Activated naive CD4-positive, alpha-beta T cell (primary cell): Measurements from ENCODE around the gene COL19A1.

Source experiments
- DNase-seq, 4 experiments: peaks; one replicate each; lab custom pipeline; 2025; lab: John Stamatoyannopoulos, UW

The COL19A1 gene

DNA sequence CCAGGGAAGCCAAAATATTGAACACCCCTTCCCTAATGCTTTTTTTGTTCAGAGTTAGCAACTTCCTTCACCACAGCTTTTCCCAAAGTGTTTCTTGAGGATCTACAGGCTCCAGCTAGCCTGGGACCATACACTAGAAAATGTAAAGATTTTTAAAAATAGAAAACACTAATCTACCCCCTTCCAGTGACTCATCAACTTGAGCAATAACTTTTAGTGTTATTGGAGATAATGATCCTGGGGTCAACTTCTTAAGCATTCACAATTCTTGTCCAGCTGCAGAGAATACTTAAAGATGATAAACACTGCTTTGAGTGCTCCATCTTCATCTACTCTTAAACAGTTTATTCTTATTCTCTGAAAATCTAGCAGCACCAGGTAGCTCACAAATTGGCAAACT lies 304.9 kb downstream of the COL19A1 start:
- no peak for DNase-seq

DNA sequence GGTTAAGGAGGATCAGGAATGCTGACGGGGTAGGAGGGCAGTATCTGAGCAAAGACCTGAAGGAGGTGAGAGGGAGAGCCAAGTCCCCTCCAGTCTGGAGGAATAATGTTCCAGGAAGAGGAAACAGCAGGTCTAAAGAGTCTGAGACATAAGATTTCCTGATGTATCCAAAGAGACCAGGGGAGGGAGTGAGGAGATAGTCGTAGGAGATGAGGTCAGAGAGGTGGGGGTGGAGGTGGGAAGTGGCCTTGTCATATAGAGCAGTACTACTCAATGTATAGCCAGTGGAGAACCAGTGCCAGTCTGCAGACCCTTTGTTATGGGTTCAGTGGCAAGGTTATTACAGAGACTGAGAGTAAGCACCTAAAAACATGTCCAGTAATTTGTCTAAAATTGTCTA lies 305.9 kb downstream of the COL19A1 start:
- no peak for DNase-seq

DNA sequence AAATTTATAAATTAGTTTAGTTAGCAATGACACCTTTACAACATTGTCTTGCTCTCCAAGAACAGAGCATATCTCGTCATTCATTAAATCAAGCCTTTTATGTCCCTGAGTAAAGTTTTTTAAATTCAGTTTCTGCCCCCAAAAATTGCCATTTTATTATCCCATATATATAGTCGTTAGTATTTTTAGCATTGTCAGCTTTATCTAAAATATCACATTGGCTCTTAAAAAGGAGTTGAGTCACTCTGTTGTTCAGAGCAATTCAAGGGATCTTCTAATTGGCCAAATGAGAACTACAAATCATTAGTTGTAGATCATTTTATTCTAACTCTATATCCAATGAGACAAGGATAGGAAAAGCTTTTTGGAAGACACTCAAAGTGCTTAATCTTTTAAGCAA lies 309.4 kb downstream of the COL19A1 start:
- DNase-seq, result no peak

DNA sequence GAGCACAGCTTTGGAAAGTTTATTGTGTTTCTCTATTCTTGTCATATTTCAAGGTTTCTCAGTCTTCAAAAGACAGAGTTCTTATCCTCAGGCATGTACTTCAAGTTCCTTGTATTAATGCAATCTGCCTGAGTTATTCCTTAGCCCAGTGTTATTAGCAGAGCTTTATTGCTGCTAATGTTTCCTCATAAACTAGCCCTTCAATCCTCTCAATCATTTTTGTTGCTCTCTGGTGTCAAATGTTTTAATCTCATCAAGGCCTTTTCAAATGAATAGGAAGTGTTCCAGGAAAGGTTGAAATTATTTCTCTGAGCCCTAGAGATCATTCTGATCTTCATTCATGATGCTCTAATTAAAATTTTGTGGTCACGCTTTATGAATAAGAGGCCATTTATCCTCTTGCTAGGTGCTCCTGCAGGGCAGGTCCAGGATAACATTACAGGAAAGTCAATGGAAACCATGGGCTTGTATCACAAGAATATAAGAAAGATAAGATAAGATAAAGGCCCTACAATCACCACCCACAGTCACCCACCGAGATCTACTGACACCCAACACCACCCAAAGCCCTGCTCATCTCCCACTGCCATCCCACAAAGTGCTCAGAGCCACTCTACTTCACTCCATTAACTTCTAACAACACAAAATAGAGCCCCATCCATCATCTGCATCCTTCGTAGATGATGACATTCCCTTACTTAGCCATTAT lies 310.6 kb downstream of the COL19A1 start:
- no peak for DNase-seq

DNA sequence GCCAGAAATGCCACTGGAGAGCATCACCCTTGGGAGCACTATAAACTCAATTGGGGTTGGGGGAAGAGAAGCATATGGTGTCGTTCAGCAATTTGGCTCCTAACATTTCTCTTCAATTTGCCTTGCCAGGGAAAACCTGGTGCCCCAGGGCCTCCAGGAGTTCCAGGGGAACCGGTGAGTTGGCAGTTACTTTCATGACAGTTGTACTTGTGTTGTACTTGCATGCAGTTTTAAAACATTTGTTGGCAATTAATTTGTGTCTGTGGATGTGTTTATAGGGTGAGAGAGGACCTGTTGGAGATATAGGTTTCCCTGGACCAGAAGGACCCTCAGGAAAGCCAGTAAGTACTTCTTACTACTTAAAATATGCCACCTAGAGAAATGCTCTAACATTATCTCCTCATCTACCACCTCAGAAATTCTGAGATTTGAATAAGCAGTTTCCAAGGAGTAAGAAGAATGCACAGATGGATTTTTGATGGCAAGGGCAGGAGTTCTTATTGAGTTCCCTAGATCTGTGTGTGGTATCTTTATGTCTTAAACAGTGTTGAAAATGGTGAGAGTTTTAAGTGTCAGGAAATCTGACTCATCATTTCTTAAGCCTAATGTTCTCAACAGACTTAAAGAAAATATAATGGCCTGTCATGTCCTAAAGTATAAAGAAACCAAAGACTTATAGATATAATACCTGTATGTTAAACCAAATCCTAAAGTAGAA lies 314.0 kb downstream of the COL19A1 start:
- DNase-seq, result no peak

GRCh38 chr6:70180901-70181599 lies 314.7 kb downstream of the COL19A1 start:
- DNase-seq, result no peak

DNA sequence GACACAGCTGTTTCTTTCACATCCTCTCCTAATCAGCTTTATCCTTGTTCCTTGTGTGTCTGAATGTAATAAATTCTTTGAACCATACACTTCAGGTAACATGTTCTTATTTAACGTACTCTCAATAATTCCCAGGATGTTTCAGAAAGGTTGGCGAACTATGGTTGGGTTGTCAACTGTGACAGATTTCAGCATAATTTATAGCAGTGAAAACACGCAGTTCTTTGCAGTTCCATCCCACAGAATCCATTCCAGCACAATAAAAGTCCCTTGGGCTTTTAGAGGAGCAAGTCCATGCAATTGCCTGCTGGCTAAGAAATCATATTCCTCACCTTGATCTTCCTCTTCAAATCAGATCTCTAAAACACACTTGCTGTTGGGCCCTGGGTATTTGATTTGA lies 317.2 kb downstream of the COL19A1 start:
- DNase-seq, result no peak

- no peak for DNase-seq
These were observed 318.4 kb downstream of the COL19A1 start for GRCh38 chr6:70184723-70185122.

DNA sequence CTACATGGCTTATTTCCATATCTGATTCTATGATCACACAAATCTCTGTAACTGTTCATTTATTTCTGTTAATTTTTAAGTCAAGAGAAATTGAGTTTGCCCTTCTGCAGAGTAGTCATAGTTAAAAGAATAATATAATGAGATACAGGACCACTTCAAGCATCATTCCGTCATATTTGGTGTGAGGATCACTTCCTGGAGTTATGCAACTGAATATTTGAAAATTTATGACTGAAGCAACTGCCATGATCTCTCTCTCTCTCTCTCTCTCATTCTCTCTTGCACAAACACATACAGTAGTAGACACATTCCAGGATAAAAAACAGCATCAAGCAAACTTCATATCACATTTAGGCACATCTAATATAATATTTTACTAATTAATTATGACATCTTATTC lies 320.1 kb downstream of the COL19A1 start:
- no peak for DNase-seq

DNA sequence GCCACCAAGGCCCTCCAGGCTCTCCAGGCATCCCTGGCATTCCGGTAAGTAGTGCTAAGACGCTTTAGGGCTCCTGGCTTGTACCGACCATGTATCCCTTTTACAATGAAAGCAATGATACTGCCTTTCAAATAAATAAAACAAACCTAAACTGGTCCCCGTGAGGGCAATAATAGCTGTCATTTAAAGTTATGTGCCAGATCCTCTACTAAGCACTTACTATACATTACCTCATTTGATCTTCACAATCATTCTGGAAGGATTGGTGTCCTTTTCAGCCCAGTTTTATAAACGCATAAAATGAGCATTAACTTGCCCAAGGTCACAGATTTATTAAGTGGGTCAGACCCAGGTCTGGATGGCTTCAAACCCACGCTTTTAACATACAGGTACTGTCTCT lies 321.8 kb downstream of the COL19A1 start:
- no peak for DNase-seq

DNA sequence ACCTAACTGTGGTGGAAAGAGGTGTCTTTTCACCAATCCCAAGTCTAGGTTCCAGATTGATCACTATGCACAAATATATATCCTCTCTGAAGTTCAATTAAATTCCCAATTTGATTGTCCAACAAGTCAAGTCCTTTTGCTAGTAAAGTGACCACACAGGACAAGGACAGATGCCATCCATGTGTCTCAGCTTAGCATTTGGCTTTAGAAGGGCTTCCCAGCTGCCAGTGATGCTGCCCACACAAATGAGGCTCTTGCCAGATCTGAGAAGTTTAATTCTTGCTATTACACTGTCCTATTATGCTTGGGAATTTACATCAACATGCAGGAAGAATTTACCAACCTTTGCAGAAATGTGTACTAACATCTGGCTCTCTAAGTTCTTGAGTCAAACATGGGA lies 328.1 kb downstream of the COL19A1 start:
- DNase-seq, result no peak

GRCh38 chr6:70196531-70196930 lies 330.2 kb downstream of the COL19A1 start:
- DNase-seq, result no peak

DNA sequence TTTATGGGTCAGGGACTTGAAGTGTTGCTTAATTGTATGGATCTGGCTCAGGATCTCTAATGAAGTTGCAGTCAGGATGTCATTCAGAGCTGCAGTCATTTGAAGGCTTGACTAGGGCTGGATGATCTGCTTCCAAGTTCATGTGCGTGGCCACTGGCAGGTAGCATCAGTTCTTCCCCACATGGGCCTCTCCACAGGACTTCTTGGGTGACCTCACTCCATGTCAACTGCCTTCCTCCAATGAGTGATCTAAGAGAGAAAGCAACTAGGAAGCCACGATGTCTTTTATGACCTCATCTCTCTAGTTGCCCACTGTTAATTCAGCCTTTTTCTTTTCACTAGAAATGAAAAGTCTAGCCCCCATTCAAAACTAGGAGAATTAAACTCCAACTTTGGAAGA lies 332.4 kb downstream of the COL19A1 start:
- no peak for DNase-seq

GRCh38 chr6:70208235-70208790 lies 342.0 kb downstream of the COL19A1 start:
- no peak for DNase-seq

GRCh38 chr6:70210462-70210861 lies 344.1 kb downstream of the COL19A1 start:
- DNase-seq, result no peak

- DNase-seq, result no peak
These were observed 349.2 kb downstream of the COL19A1 start for GRCh38 chr6:70215460-70216108.

GRCh38 chr6:70216767-70217166 lies 350.4 kb downstream of the COL19A1 start:
- no peak for DNase-seq

GRCh38 chr6:70219943-70220613 lies 353.7 kb downstream of the COL19A1 start:
- no peak for DNase-seq

GRCh38 chr6:70221025-70221714 lies 354.8 kb downstream of the COL19A1 start:
- DNase-seq, result no peak

GRCh38 chr6:70221715-70222438 lies 355.5 kb downstream of the COL19A1 start:
- no peak for DNase-seq

GRCh38 chr6:70222439-70222749 lies 356.0 kb downstream of the COL19A1 start:
- no peak for DNase-seq
